T-helper 1 cell treated with Interleukin-12 subunit alpha and Interleukin-12 subunit beta and Interleukin-4 antibody, amounts not matched to agents 30 μg/mL and 1 μg/mL, for 36 hours (primary cell): Measurements from ENCODE around the gene PITPNC1.
"Not testable (repeated sequence)": the region's sequence is repeated elsewhere in the genome, so short reads cannot be mapped to it uniquely, and the experiment has no call there.

ENCODE experiments used
- H3K27ac Mint-ChIP-seq: one replicate; pipeline ENCODE4 v1.8.0; 2021; ENCODE audit warnings: mild to moderate bottlenecking, mixed read lengths
- H3K27me3 Mint-ChIP-seq: one replicate; pipeline ENCODE4 v1.8.0; 2021; ENCODE audit warnings: low read depth, mixed read lengths
- H3K36me3 Mint-ChIP-seq: one replicate; pipeline ENCODE4 v1.8.0; 2021; ENCODE audit warnings: low read depth, mixed read lengths
- H3K4me1 Mint-ChIP-seq: one replicate; pipeline ENCODE4 v1.8.0; 2021; ENCODE audit warnings: low read depth, mixed read lengths
- H3K4me3 Mint-ChIP-seq: one replicate; pipeline ENCODE4 v1.8.0; 2021; ENCODE audit warnings: mild to moderate bottlenecking, moderate library complexity, mixed read lengths
- H3K9me3 Mint-ChIP-seq: one replicate; pipeline ENCODE4 v1.8.0; 2021; ENCODE audit warnings: mixed read lengths

The PITPNC1 gene

GRCh38 chr17:67565068-67565467 is 188.0 kb downstream of the PITPNC1 start:
- no peak overlapping the region for H3K4me3 Mint-ChIP-seq
- no peaks in the 10 kb centered on the region for H3K9me3 Mint-ChIP-seq
- no peaks in the 10 kb centered on the region for H3K27me3 Mint-ChIP-seq
- no peak overlapping the region for H3K27ac Mint-ChIP-seq
- H3K4me1 Mint-ChIP-seq = no peaks in the 10 kb centered on the region
- H3K36me3 Mint-ChIP-seq = peaks cover 4% of the 10 kb centered on the region

GRCh38 chr17:67566656-67567055 is 189.6 kb downstream of the PITPNC1 start:
- H3K9me3 Mint-ChIP-seq = no peaks in the 10 kb centered on the region
- H3K4me1 Mint-ChIP-seq = no peaks in the 10 kb centered on the region
- H3K27me3 Mint-ChIP-seq = no peaks in the 10 kb centered on the region
- H3K27ac Mint-ChIP-seq = no peak overlapping the region
- peaks cover 4% of the 10 kb centered on the region for H3K36me3 Mint-ChIP-seq
- no peak overlapping the region for H3K4me3 Mint-ChIP-seq

DNA sequence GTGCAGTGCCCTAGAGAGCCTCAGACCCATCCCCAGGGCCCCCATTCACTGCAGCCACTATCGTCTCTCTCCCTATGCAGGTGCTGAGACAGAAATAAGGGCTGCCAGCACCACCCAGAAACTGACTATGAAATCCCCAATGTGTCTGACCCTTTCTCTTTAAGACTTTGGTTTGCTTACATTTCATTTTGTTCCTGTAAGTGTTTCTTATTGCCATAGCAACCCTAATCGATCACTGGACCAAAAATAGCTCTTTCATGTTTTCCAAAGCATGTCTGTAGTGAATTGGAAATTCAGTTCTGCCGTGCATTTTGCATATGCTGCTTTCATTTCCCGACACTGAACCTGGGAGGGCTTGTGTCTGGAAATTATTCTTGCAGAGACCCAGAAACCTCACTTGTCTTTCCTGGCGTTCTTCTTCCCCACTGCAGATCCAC is 192.0 kb downstream of the PITPNC1 start:
- Mint-ChIP-seq H3K27ac (no peak overlapping the region), H3K4me1 (peaks cover 4% of the 10 kb centered on the region), H3K9me3 (no peaks in the 10 kb centered on the region), H3K27me3 (no peaks in the 10 kb centered on the region), H3K4me3 (no peak overlapping the region), H3K36me3 (peaks cover 1% of the 10 kb centered on the region)

- H3K4me3 Mint-ChIP-seq = no peak overlapping the region
- no peaks in the 10 kb centered on the region for H3K9me3 Mint-ChIP-seq
- H3K27ac Mint-ChIP-seq = no peak overlapping the region
- peaks cover 1% of the 10 kb centered on the region for H3K36me3 Mint-ChIP-seq
- H3K27me3 Mint-ChIP-seq = no peaks in the 10 kb centered on the region
- peaks cover 4% of the 10 kb centered on the region for H3K4me1 Mint-ChIP-seq
Measured at GRCh38 chr17:67569873-67570272, 192.8 kb downstream of the PITPNC1 start.

DNA sequence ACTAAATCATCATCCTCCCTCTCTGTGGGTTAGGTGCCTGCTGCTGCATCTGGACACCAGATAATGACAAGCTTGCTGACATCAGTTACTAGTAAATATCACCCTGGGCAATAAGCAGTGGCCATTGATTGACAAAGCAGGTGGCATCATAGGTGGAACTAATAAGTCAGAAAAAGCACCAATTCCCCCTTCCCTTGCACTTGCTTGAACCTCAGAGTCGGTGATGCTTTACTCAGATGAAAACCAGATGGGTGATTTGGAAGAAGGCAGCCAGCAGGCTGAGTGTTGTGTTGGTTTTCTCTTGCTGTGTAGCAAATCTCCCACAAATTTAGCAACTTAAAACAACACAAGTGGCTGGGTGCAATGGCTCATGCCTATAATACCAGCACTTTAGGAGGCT is 193.7 kb downstream of the PITPNC1 start:
- H3K36me3 Mint-ChIP-seq = peaks cover 1% of the 10 kb centered on the region
- H3K27me3 Mint-ChIP-seq = no peaks in the 10 kb centered on the region
- no peak overlapping the region for H3K27ac Mint-ChIP-seq
- no peaks in the 10 kb centered on the region for H3K9me3 Mint-ChIP-seq
- no peak overlapping the region for H3K4me3 Mint-ChIP-seq
- H3K4me1 Mint-ChIP-seq = peaks cover 4% of the 10 kb centered on the region

DNA sequence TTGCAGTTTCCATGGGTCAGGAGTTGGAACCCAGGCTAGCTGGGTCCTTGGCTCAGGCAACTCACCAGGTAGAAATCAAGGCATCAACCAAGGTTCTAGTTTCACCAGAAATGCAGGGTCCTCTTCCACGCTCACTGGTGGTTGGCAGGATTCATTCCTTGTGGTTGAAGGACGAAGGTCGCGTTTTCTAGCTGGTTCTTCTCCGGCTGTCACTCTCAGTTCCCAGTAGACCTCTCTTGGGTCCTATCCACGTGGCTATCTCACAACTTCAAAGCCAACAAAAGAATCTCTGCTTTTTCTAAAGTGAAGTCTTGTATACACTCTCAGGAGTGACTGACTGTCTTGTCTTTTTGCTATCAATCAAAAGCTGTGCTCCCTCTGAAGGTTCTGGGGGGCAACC is 194.4 kb downstream of the PITPNC1 start:
- peaks cover 4% of the 10 kb centered on the region for H3K4me1 Mint-ChIP-seq
- no peaks in the 10 kb centered on the region for H3K9me3 Mint-ChIP-seq
- H3K4me3 Mint-ChIP-seq = no peak overlapping the region
- H3K27me3 Mint-ChIP-seq = no peaks in the 10 kb centered on the region
- H3K27ac Mint-ChIP-seq = no peak overlapping the region
- H3K36me3 Mint-ChIP-seq = peaks cover 1% of the 10 kb centered on the region

DNA sequence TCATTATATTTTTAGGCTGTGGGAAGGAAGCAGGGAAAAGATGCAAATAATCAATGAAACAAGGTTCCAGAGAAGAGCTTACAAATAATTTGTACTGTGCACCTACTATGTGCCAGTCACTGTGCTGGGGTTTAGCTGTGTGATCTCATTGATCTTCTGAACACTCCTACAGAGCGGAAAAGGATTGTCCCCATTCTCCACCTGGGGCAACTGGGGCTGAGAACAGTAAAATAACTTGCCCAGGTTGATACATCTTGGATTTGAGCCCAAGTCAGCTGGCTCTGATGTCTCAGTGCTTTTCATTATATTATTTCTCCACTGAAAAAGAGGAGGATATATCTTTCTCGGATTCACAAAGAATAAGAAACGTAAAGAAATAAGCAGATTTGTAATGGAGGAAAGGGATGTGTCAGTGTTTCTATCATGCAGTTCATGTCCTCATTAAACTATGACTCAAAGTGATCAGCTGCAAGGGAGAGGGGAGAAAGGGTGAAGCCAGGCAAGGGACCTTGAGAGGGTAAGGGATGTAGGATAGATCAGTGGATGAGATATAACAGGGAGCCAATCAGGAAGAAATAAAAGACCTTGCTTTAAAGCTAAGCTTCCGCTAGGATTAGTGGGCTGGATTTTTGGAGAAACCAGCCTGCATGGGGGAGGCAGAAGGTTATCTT is 197.0 kb downstream of the PITPNC1 start:
- no peak overlapping the region for H3K4me3 Mint-ChIP-seq
- H3K27me3 Mint-ChIP-seq = no peaks in the 10 kb centered on the region
- no peaks in the 10 kb centered on the region for H3K9me3 Mint-ChIP-seq
- H3K27ac Mint-ChIP-seq = no peak overlapping the region
- peaks cover 4% of the 10 kb centered on the region for H3K36me3 Mint-ChIP-seq
- H3K4me1 Mint-ChIP-seq = peaks cover 4% of the 10 kb centered on the region

DNA sequence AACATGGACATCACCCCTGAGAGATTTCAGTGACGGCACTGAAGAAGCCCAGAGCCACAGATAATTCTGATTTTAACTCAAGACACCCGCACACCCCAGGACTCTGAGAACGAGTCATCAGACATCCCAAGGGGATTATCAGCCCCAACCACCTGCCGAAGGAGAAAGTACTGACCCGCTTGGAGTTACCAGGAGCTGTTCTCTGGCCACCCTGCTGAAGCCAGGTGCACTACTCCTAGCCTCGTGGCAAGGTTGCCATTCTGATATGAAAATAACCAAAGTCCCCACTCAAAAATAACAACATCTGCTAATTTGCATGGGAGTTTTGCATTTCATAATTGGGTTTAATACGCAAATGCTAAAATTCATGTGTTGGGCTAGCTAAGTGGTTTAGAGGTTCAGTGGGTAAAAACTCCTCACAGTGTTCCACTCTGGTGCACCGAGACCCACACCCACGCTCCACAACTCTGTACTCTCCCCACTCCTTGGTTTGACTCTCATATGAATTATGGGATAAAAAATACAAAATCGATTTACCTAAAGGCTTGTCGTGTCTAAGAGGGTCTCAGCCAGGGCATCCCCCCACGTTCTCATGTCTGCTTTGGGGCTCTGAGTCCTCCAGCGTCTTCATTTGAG is 197.7 kb downstream of the PITPNC1 start:
- Mint-ChIP-seq H3K27ac (no peak overlapping the region), H3K36me3 (peaks cover 4% of the 10 kb centered on the region), H3K27me3 (no peaks in the 10 kb centered on the region), H3K4me1 (peaks cover 4% of the 10 kb centered on the region), H3K4me3 (no peak overlapping the region), H3K9me3 (no peaks in the 10 kb centered on the region)

DNA sequence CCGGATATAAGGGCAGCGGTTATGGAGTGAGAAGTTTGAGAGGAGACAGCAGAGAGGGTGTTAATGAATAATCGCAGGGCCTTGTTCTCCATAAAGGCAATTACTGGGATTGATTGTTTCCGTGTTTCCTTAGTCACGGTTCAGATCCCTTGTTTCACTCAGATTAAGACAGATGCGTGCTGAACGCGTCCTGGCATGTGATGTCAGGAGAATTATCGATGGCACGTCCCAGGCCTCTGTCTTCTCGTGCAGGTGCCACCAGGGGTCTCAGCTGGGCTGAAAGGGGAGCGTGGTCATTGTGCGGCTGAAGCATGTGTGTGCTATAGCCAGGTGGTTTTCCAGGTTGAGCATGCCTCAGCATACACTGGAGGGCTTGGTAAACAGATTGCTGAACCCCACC is 198.2 kb downstream of the PITPNC1 start:
- no peaks in the 10 kb centered on the region for H3K9me3 Mint-ChIP-seq
- H3K36me3 Mint-ChIP-seq = peaks cover 2% of the 10 kb centered on the region
- no peak overlapping the region for H3K4me3 Mint-ChIP-seq
- peaks cover 4% of the 10 kb centered on the region for H3K4me1 Mint-ChIP-seq
- no peak overlapping the region for H3K27ac Mint-ChIP-seq
- H3K27me3 Mint-ChIP-seq = no peaks in the 10 kb centered on the region

DNA sequence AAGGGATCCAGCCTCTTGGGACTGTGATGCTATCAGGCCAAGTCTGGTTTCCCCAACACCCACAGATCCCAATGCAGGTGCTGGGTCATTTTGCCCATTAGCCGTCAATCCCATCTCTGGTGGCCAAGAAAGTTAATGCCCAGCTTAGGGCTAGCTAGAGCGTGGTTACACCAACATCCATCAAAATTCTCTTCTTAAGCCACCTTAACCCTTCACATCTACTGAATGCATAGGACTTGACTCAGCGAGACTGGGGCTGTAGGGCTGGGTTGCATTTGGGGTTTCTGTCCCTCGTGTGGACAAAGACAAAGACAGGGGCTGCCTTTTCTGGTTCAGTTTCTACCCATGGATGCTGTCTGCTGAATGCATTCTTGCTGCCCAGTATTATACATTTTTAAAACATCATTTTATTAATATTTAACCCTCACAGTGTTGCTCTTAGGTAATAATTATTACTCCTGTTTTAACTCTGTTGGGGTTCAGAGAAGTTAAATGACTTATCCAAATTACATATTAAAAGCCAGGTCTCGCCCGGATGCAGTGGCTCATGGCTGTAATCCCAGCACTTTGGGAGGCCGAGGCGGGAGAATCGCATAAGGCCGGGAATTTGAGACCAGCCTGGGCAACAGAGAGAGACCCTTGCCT is 199.5 kb downstream of the PITPNC1 start:
- Mint-ChIP-seq H3K4me1 (peaks cover 4% of the 10 kb centered on the region), H3K36me3 (peaks cover 2% of the 10 kb centered on the region), H3K9me3 (no peaks in the 10 kb centered on the region), H3K4me3 (no peak overlapping the region), H3K27ac (no peak overlapping the region), H3K27me3 (no peaks in the 10 kb centered on the region)

- peaks cover 4% of the 10 kb centered on the region for H3K4me1 Mint-ChIP-seq
- H3K4me3 Mint-ChIP-seq = no peak overlapping the region
- no peak overlapping the region for H3K27ac Mint-ChIP-seq
- peaks cover 4% of the 10 kb centered on the region for H3K36me3 Mint-ChIP-seq
- H3K9me3 Mint-ChIP-seq = no peaks in the 10 kb centered on the region
- no peaks in the 10 kb centered on the region for H3K27me3 Mint-ChIP-seq
Measured at GRCh38 chr17:67577429-67578141, 200.5 kb downstream of the PITPNC1 start.

DNA sequence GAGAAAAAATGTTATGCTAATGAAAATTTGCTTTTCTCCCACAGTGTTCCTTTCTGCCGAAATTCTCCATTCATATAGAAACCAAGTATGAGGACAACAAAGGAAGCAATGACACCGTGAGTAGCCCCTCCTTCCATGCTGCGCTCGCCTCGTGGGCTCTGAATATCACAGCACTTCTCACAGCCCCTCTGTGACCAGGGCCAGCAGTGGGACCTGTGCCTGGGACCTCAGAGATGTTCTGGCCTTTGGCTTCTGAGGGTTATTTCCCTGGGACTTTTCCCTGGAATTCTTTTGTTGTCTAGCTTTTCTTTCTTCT is 201.0 kb downstream of the PITPNC1 start:
- Mint-ChIP-seq H3K27ac (no peak overlapping the region), H3K4me1 (peaks cover 2% of the 10 kb centered on the region), H3K27me3 (no peaks in the 10 kb centered on the region), H3K36me3 (peaks cover 4% of the 10 kb centered on the region), H3K4me3 (no peak overlapping the region), H3K9me3 (no peaks in the 10 kb centered on the region)

DNA sequence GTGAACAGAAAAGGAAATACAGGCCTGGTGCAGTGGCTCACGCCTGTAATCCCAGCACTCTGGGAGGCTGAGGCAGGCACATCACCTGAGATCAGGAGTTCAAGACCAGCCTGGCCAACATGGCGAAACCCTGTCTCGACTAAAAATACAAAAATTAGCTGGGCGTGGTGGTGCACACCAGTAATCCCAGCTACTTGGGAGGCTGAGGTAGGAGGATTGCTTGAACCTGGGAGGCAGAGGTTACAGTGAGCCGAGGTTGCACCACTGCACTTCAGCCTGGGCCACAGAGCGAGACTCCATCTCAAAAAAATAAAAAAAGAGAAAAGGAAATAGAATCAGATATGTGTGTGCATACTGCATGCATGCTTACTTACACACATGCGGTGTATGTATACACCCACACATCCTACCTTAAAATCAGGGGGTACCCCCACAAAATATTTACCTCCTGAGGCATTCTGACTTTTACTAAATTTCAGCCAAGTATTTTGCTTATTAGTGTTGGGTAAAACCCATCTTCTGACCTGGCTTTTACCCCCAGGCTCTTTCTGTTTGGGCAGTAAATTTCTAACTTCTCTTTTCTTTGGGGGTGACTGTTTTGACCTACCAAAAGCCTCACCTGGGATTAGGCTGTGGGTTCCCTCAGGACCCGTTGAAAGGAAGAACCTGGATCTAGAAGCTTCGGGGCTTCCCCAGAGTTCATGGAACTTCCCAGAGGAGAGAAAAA is 201.8 kb downstream of the PITPNC1 start:
- H3K27ac Mint-ChIP-seq, H3K27me3 Mint-ChIP-seq, H3K36me3 Mint-ChIP-seq, H3K4me1 Mint-ChIP-seq, H3K4me3 Mint-ChIP-seq, H3K9me3 Mint-ChIP-seq: not testable (repeated sequence)

- no peaks in the 10 kb centered on the region for H3K4me1 Mint-ChIP-seq
- no peaks in the 10 kb centered on the region for H3K9me3 Mint-ChIP-seq
- H3K36me3 Mint-ChIP-seq = peaks cover 4% of the 10 kb centered on the region
- H3K27ac Mint-ChIP-seq = no peak overlapping the region
- H3K27me3 Mint-ChIP-seq = no peaks in the 10 kb centered on the region
- H3K4me3 Mint-ChIP-seq = no peak overlapping the region
Measured at GRCh38 chr17:67582673-67583081, 205.6 kb downstream of the PITPNC1 start.
